Measurements from ENCODE around the gene DYNC2I2.
"Not testable (repeated sequence)": the region's sequence is repeated elsewhere in the genome, so short reads cannot be mapped to it uniquely, and the experiment has no call there.

DYNC2I2 gene

GRCh38 chr9:128656416-128657343 is at the start of gene DYNC2I2:
Gene DYNC2I2 (minus strand): TSS chr9:128656847. CDS start chr9:128656726, 121 bp downstream.
- peak; percentile 94 to 95 for DNase-seq

GRCh38 chr9:128706045-128706444 is 49.4 kb upstream of the DYNC2I2 start:
- DNase-seq: no peak

DNA sequence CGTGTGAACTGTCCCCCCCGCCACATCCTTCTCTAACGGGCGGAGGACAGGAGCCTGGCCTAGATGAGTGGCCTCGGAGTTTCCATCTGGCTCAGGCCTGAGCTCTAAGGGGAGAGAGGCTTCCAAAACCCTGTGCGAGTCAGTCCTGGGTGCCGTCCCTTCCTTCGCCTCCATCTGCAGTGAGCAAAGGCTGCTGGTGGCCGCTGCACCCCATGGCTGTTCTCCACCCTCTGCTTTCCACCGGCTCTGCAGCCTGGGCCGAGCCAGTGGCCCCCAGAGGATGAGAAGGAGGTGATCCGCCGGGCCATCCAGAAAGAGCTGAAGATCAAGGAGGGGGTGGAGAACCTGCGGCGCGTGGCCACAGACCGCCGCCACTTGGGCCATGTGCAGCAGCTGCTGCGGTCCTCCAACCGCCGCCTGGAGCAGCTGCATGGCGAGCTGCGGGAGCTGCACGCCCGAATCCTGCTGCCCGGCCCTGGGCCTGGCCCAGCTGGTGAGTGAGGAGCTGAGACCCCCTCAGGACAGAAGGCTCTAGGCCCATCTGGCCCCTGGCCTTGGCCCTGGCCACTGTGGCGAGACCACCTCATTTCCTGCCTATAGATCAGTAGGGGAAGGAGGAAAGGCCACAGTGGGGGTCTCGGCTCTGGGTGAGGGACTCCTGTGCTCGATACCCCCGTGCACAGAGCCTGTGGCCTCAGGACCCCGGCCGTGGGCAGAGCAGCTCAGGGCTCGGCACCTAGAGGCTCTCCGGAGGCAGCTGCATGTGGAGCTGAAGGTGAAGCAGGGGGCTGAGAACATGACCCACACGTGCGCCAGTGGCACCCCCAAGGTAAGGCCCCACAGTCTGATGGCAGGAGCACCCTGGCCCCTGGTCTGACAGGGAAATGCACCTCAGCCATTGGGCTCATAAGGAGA is 48.7 kb upstream of the DYNC2I2 start:
- DNase-seq: no peak

DNA sequence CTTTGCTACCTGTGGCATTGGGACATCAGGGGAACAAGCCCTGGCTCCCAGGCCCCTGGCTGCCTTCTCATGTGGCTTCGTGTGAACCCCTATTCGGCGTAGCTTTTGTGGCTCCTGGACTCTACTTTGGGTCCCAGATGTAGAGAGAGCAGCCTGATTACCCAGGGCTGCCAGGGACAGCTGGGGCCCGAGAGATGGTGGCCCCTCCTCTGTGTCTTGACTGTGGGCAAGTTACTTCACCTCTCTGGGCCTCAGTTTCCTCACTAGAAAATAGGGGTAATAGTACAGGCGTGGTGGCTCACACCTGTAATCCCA is 47.7 kb upstream of the DYNC2I2 start:
- no peak for DNase-seq

DNA sequence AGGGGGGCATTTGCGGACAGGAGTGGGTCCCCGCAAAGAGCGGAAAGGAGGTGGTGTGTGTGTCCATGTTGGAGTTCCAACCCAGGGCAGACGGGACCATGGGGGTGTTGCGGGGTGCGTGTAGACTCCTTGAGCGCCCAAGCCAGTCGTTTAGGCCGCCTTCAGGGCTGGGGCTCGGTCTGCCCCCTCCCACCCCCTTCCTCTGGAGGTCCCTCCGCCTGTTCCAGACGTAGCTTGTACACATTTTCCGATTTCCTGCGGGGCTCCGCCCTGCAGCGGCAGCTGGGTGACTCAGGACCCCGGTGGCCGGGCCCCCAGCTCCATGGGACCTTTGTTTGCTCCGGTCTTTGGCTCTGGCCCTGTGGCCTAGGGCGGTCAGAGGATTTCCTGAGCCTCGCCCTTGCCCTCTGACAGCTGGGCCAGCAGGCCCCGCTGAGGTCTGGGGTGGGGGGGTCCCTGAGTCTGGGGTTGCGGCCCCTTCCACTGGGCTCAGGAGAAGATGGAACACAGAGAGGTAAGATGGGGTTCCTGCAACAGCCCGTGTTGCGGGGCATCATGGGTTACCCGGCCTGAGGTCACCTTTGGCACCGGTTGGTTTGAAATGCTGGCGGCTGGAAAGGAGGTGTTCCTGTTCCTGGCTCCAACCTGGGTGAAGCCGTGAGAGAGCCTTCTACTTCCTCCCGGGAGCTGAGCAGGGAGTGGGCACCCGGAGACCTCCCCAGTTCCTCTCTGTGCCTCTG is 47.1 kb upstream of the DYNC2I2 start:
- DNase-seq: no peak

GRCh38 chr9:128702949-128703615 is 46.4 kb upstream of the DYNC2I2 start:
- DNase-seq: peak in 1 of 2 donors; percentile 10

GRCh38 chr9:128702445-128702948 is 45.9 kb upstream of the DYNC2I2 start, which contains the start of gene PKN3:
Gene PKN3 (plus strand): TSS chr9:128702503. CDS start chr9:128702916, 413 bp downstream.
- peak; percentile 80 to 84 for DNase-seq

DNA sequence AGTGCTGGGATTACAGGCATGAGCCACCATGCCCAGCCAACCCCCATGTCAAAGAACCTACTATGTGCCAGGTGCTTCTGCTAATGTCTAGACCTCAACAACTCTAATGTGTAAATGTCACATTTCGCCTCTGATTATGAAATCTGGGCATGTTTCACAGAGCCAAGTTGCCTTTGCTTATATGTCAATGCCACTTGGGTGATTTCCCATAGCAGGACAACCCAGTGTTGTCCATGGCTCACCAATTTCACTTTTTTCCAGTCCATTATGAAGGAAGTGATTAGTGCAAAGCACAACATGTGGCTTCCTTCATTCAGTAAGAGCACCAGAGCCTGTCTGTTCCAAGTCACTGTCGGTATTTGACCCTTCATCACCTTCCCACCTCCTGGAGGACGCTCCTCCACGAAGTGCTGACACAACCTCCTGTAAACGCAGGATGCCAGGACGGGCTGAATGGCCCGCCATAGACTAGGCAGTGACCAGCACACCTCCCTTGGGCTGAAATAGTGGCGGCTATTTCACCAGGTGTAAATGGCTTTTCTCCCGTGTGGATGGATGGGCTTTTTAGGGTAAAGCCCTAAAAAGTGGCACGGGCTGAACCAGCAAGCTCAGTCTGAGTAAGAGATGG is 44.7 kb upstream of the DYNC2I2 start:
- no peak for DNase-seq

- DNase-seq: not testable (repeated sequence)
Observed at GRCh38 chr9:128699096-128699795, 42.6 kb upstream of the DYNC2I2 start.

DNA sequence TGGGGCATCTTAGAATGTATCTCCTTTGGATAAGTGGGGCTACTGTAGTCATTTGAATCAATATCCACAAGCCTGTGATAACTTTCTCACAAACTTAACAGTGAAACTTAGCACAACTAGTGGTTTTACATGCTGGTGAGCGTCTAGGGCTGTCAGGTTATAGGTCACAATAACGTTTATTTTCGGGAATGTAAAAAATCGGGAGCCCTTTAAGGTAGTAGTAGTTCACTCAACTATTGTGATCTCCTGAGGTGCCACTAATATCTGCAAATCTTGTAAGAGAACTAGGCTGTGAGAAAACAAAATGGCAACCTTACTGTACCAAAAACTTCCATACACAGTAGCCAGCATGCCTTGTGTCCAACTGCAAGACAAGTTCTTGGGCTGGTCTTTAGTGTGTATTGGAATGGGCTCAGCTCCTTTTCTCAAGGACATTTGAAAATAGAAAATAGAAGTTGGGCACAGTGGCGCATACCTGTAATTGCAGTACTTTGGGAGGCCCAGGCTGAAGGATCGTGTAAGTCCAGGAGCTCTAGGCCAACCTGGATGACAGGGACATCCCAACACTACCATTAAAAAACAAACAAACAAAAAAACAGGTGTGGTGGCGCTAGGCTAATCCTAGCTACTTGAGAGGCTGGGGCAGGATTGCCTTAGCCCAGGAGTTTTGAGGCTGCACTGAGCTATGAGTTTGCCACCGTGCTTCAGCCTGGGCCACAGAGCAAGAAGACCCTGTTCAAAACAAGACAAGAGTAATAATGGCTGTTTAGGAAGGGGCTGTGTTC is 40.5 kb upstream of the DYNC2I2 start:
- no peak for DNase-seq

GRCh38 chr9:128694344-128694743 is 37.7 kb upstream of the DYNC2I2 start:
- DNase-seq: no peak

- not testable (repeated sequence) for DNase-seq
Observed at GRCh38 chr9:128693738-128694137, 37.1 kb upstream of the DYNC2I2 start.

- no peak for DNase-seq
Observed at GRCh38 chr9:128690684-128691034, 34.0 kb upstream of the DYNC2I2 start.

- peak; percentile 55 to 70 for DNase-seq
Observed at GRCh38 chr9:128689820-128690683, 33.4 kb upstream of the DYNC2I2 start.

GRCh38 chr9:128689293-128689774 is 32.7 kb upstream of the DYNC2I2 start:
- DNase-seq: no peak

GRCh38 chr9:128688501-128689292 is 32.0 kb upstream of the DYNC2I2 start, which contains the start of gene SET:
Gene SET (plus strand): TSS chr9:128689222. CDS start chr9:128689583, 361 bp downstream.
- DNase-seq: peak; percentile 93 to 94

GRCh38 chr9:128687453-128687852 is 30.8 kb upstream of the DYNC2I2 start:
- DNase-seq: no peak
